ENCODE data around the gene GALP. TPM values are rescaled to one million over a fixed set of nuclear protein-coding genes. Genes with fewer than 3 reads are reported as not detected.

The GALP gene
- total and polyA plus RNA-seq, 2 donors (not counting 1 experiment from before 2014, with no cell fraction given), result not detected

- no peaks in the 10 kb centered on the region for H3K9me3 ChIP-seq (ENCODE audit: control extremely low read depth in 1 of 3, control insufficient read depth in 2 of 3, insufficient read depth in 1 of 3, low read length in 2 of 3)
- Mint-ChIP-seq H3K4me3 (no peak overlapping the region), H3K4me1 (no peaks in the 10 kb centered on the region), H3K9me3 (ENCODE audit: insufficient read depth) (no peaks in the 10 kb centered on the region), H3K27ac (no peak overlapping the region), H3K27me3 (no peaks in the 10 kb centered on the region)
- H3K4me3 ChIP-seq (ENCODE audit: control extremely low read depth in 1 of 5, extremely low read depth in 1 of 5, insufficient read depth in 1 of 5, low read depth in 2 of 5, low read length in 4 of 5), result no peak overlapping the region
- no peak overlapping the region for H3K27ac ChIP-seq (ENCODE audit: low read length in 2 of 2)
- ChIA-PET POLR2A (interaction anchor here (0.6 to 0.8 kb wide), 2 partner anchors 11 to 19 kb away, joined by 5 to 6 read pairs; partner anchors contain the start of gene ZNF444), CTCF (interaction anchor here (0.7 to 2.1 kb wide), 4 partner anchors 41 to 76 kb away, joined by 3 to 7 read pairs (median 4); no protein-coding TSS in a partner anchor)
- H2AFZ ChIP-seq (ENCODE audit: insufficient read depth, low read depth, low read length, poor library complexity, severe bottlenecking), result no peak overlapping the region
- H3K9ac ChIP-seq (ENCODE audit: low read length), result no peak overlapping the region
- ATAC-seq (ENCODE audit: low read depth) (no peak), DNase-seq (no peak)
- TF ChIP-seq, protein P1, sequence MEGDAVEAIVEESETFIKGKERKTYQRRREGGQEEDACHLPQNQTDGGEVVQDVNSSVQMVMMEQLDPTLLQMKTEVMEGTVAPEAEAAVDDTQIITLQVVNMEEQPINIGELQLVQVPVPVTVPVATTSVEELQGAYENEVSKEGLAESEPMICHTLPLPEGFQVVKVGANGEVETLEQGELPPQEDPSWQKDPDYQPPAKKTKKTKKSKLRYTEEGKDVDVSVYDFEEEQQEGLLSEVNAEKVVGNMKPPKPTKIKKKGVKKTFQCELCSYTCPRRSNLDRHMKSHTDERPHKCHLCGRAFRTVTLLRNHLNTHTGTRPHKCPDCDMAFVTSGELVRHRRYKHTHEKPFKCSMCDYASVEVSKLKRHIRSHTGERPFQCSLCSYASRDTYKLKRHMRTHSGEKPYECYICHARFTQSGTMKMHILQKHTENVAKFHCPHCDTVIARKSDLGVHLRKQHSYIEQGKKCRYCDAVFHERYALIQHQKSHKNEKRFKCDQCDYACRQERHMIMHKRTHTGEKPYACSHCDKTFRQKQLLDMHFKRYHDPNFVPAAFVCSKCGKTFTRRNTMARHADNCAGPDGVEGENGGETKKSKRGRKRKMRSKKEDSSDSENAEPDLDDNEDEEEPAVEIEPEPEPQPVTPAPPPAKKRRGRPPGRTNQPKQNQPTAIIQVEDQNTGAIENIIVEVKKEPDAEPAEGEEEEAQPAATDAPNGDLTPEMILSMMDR (IDR thresholded peaks at IDR 0.05), result no peak
- TF ChIP-seq EZH2 (IDR thresholded peaks at IDR 0.05; ENCODE audit: borderline replicate concordance, insufficient read depth, low read depth, low read length, poor library complexity, severe bottlenecking), result no peak
- H3K79me2 ChIP-seq (ENCODE audit: control insufficient read depth, insufficient read depth, low read length), result peaks cover 19% of the 10 kb centered on the region
- no peak overlapping the region for H3K4me2 ChIP-seq (replicated peaks; ENCODE audit: low read depth, low read length, poor library complexity, severe bottlenecking)
- intact Hi-C loops (cut with micrococcal nuclease), result no loop called here
- 100% methylated on average over 2 of the region's 2 CpGs for WGBS (ENCODE audit: insufficient coverage)
- H3K27me3 ChIP-seq (replicated peaks in 1 of 4; ENCODE audit: control extremely low read depth in 1 of 4, control insufficient read depth in 3 of 4, insufficient read depth in 4 of 4, low read length in 3 of 4), result no peaks in the 10 kb centered on the region
- no peaks in the 10 kb centered on the region for H3K4me1 ChIP-seq (ENCODE audit: control insufficient read depth in 2 of 2, insufficient read depth in 2 of 2, low read length in 2 of 2)
- peaks cover 23% of the 10 kb centered on the region for H4K20me1 ChIP-seq (ENCODE audit: control insufficient read depth, insufficient read depth, low read length, poor library complexity, severe bottlenecking)
- H3K36me3 ChIP-seq (replicated peaks in 1 of 2; ENCODE audit: control extremely low read depth in 1 of 2, control insufficient read depth in 1 of 2, extremely low read depth in 1 of 2, insufficient read depth in 2 of 2, low read length in 1 of 2), result peaks cover 0 to 32% of the 10 kb centered on the region in 2 experiments
Observed at GRCh38 chr19:56152644-56153043, 23.2 kb upstream of the GALP start.

- Mint-ChIP-seq H3K27me3 (no peaks in the 10 kb centered on the region), H3K27ac (no peak overlapping the region), H3K4me3 (no peak overlapping the region), H3K9me3 (ENCODE audit: insufficient read depth) (no peaks in the 10 kb centered on the region), H3K4me1 (no peaks in the 10 kb centered on the region)
- peaks cover 0 to 26% of the 10 kb centered on the region in 2 experiments for H3K36me3 ChIP-seq (replicated peaks in 1 of 2; ENCODE audit: control extremely low read depth in 1 of 2, control insufficient read depth in 1 of 2, extremely low read depth in 1 of 2, insufficient read depth in 2 of 2, low read length in 1 of 2)
- CTCF ChIA-PET, result interaction anchor here (1.0 to 1.2 kb wide), 3 partner anchors 19 to 77 kb away, joined by 3 read pairs; no protein-coding TSS in a partner anchor
- no peaks in the 10 kb centered on the region for H3K9me3 ChIP-seq (ENCODE audit: control extremely low read depth in 1 of 3, control insufficient read depth in 2 of 3, insufficient read depth in 1 of 3, low read length in 2 of 3)
- POLR2A ChIA-PET, result no interaction called here
- H3K79me2 ChIP-seq (ENCODE audit: control insufficient read depth, insufficient read depth, low read length), result peaks cover 16% of the 10 kb centered on the region
- no peak for TF ChIP-seq EZH2 (IDR thresholded peaks at IDR 0.05; ENCODE audit: borderline replicate concordance, insufficient read depth, low read depth, low read length, poor library complexity, severe bottlenecking)
- TF ChIP-seq, protein P1 (IDR thresholded peaks at IDR 0.05), result no peak
- no peak overlapping the region for H3K4me2 ChIP-seq (replicated peaks; ENCODE audit: low read depth, low read length, poor library complexity, severe bottlenecking)
- no peak overlapping the region for H2AFZ ChIP-seq (ENCODE audit: insufficient read depth, low read depth, low read length, poor library complexity, severe bottlenecking)
- no peak overlapping the region for H3K4me3 ChIP-seq (ENCODE audit: control extremely low read depth in 1 of 5, extremely low read depth in 1 of 5, insufficient read depth in 1 of 5, low read depth in 2 of 5, low read length in 4 of 5)
- intact Hi-C loops (cut with micrococcal nuclease), result no loop called here
- no peaks in the 10 kb centered on the region for H3K4me1 ChIP-seq (ENCODE audit: control insufficient read depth in 2 of 2, insufficient read depth in 2 of 2, low read length in 2 of 2)
- H3K27me3 ChIP-seq (replicated peaks in 1 of 4; ENCODE audit: control extremely low read depth in 1 of 4, control insufficient read depth in 3 of 4, insufficient read depth in 4 of 4, low read length in 3 of 4), result no peaks in the 10 kb centered on the region
- no peak overlapping the region for H3K27ac ChIP-seq (ENCODE audit: low read length in 2 of 2)
- peaks cover 23% of the 10 kb centered on the region for H4K20me1 ChIP-seq (ENCODE audit: control insufficient read depth, insufficient read depth, low read length, poor library complexity, severe bottlenecking)
- no peak for ATAC-seq (ENCODE audit: low read depth)
- DNase-seq, result no peak
- H3K9ac ChIP-seq (ENCODE audit: low read length), result no peak overlapping the region
- 37% methylated on average over 6 of the region's 6 CpGs for WGBS (ENCODE audit: insufficient coverage)
Observed at GRCh38 chr19:56153507-56153906, 22.3 kb upstream of the GALP start.
